Measurements from ENCODE around the gene MRC2.

DNA sequence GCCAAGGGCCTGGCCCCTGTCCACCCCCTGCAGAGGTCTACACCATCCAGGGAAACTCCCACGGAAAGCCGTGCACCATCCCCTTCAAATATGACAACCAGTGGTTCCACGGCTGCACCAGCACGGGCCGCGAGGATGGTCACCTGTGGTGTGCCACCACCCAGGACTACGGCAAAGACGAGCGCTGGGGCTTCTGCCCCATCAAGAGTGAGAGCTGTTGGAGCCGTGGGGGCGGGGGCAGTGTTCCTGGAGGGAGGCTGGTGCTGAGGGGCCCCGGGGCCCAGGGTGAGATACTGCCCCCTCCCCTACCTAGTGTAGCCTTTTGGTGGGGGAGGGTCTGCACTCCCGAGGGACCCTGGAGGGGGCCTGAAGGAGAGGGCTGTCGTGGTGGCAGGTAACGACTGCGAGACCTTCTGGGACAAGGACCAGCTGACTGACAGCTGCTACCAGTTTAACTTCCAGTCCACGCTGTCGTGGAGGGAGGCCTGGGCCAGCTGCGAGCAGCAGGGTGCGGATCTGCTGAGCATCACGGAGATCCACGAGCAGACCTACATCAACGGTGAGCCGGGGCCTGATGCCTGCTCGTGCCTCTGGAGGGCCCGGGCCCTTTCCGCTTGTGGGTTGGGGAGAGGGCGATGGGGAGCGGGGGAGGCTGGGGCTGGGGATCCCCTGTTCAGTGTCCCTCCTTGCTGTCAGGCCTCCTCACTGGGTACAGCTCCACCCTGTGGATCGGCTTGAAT lies 38.8 kb downstream of the MRC2 start:
- TF ChIP-seq ZNF70 (CRISPR knock-in tag; IDR thresholded peaks at IDR 0.05) (no peak), ZFP3 (CRISPR knock-in tag; IDR thresholded peaks at IDR 0.05) (no peak), ARNTL (CRISPR knock-in tag; IDR thresholded peaks at IDR 0.05; ENCODE audit: borderline replicate concordance, low read depth) (no peak)
- TF ChIP-seq, protein P1, sequence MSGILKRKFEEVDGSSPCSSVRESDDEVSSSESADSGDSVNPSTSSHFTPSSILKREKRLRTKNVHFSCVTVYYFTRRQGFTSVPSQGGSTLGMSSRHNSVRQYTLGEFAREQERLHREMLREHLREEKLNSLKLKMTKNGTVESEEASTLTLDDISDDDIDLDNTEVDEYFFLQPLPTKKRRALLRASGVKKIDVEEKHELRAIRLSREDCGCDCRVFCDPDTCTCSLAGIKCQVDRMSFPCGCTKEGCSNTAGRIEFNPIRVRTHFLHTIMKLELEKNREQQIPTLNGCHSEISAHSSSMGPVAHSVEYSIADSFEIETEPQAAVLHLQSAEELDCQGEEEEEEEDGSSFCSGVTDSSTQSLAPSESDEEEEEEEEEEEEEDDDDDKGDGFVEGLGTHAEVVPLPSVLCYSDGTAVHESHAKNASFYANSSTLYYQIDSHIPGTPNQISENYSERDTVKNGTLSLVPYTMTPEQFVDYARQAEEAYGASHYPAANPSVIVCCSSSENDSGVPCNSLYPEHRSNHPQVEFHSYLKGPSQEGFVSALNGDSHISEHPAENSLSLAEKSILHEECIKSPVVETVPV (CRISPR knock-in tag; IDR thresholded peaks at IDR 0.05), result no peak

Data from SK-N-SH treated with all-trans-retinoic acid at 6 μM for 48 hours (cell line).